HCT116 (cell line): ENCODE data around the gene ELN. TPM values are rescaled to one million over a fixed set of nuclear protein-coding genes. Genes with fewer than 3 reads are reported as not detected.

Source experiments
- ATAC-seq: fragments of 200-7000 bp; cut with Tn5 transposase; 2 replicates; pipeline ENCODE4 v1.9.1; 2020; ENCODE audit warnings: mild to moderate bottlenecking, moderate library complexity
- BruUV-seq: library from RNA; stranded (reverse); fragments of 400-500 nt; replicated peaks from 2 replicates; lab custom pipeline; 2021; lab: Mats Ljungman, UMichigan
- CTCF ChIA-PET: fragments of 300-600 bp; sonication (Branson Sonifier 250); formaldehyde crosslinking; loops from one replicate; lab custom pipeline; 2021; ENCODE audit warnings: antibody characterized with exemption; lab: Charles Lee
- POLR2A ChIA-PET: fragments of 300-600, 350-600 bp; sonication (Branson Sonifier 250); formaldehyde crosslinking; loops from one replicate; lab custom pipeline; 2021; ENCODE audit warnings: antibody characterized with exemption; lab: Charles Lee
- RAD21 ChIA-PET, 2 experiments: fragments of 300-600 bp; sonication (Branson Sonifier 250); formaldehyde crosslinking; loops; one replicate each; lab custom pipeline; 2023; ENCODE audit warnings: low total read pairs in 2 of 2; ENCODE audit not compliant: uncharacterized antibody in 2 of 2, unreplicated experiment in 2 of 2, low non-redundant PET in 1 of 2; lab: Charles Lee
- DNase-seq: peaks from one replicate; pipeline ENCODE4 v3.0.0-alpha.2; 2010; ENCODE audit warnings: low read depth, low spot score
- H2AFZ ChIP-seq: fragments of 200-600 bp; shearing (Covaris generic), sonication (generic); 2 replicates; pipeline ENCODE4 v1.6.1; 2017; ENCODE audit warnings: low read depth, mixed run types, mixed read lengths, antibody characterized with exemption, low read length; ENCODE audit not compliant: poor library complexity, severe bottlenecking
- H3K27ac ChIP-seq: 2 replicates; pipeline ENCODE4 v1.5.1; 2012; ENCODE audit warnings: low read depth, low read length
- H3K27me3 ChIP-seq: fragments of 200-600 bp; sonication (generic); 2 replicates; pipeline ENCODE4 v1.6.1; 2016; ENCODE audit warnings: mixed run types, low read length, mixed read lengths; ENCODE audit not compliant: insufficient read depth
- H3K36me3 ChIP-seq, 2 experiments: fragments of 200-500 bp in 1 of 2; fragments of 200-600 bp in 1 of 2; sonication (Bioruptor generic) in 1 of 2; sonication (generic) in 1 of 2; 2 replicates each; pipeline versions ENCODE4 v1.5.1 to v1.6.1; 2014 to 2016; ENCODE audit warnings: low read length in 2 of 2, inconsistent platforms in 1 of 2, mixed read lengths in 1 of 2, mixed run types in 1 of 2; ENCODE audit not compliant: insufficient read depth in 2 of 2, control insufficient read depth in 1 of 2
- H3K4me1 ChIP-seq, 2 experiments: fragments of 200-600 bp in 1 of 2; sonication (generic) in 1 of 2; 2 replicates each; pipeline versions ENCODE4 v1.5.1 to v1.6.1; 2012 to 2017; ENCODE audit warnings: low read length in 2 of 2, inconsistent platforms in 1 of 2, mild to moderate bottlenecking in 1 of 2, mixed read lengths in 1 of 2, mixed run types in 1 of 2, moderate library complexity in 1 of 2; ENCODE audit not compliant: insufficient read depth in 2 of 2, control insufficient read depth in 1 of 2
- H3K4me2 ChIP-seq: fragments of 200-600 bp; sonication (generic); 2 replicates; pipeline ENCODE4 v1.6.1; 2017; ENCODE audit warnings: mixed run types, low read length, mixed read lengths
- H3K4me3 ChIP-seq, 2 experiments: fragments of 200-600 bp in 1 of 2; sonication (generic) in 1 of 2; replicated peaks in 1 of 2; 2 replicates each; pipeline ENCODE4 v1.5.1; 2011 to 2016; ENCODE audit warnings: low read length in 2 of 2, control low read depth in 1 of 2, low read depth in 1 of 2, mild to moderate bottlenecking in 1 of 2, mixed read lengths in 1 of 2, mixed run types in 1 of 2
- H3K79me2 ChIP-seq: fragments of 200-600 bp; sonication (generic); 2 replicates; pipeline ENCODE4 v1.6.1; 2017; ENCODE audit warnings: mild to moderate bottlenecking, mixed run types, low read length, moderate library complexity, mixed read lengths; ENCODE audit not compliant: insufficient read depth
- H3K9ac ChIP-seq: fragments of 200-600 bp; sonication (generic); 2 replicates; pipeline ENCODE4 v1.6.1; 2016; ENCODE audit warnings: low read length, mixed read lengths
- H3K9me2 ChIP-seq: fragments of 200-600 bp; sonication (generic), shearing (Covaris generic); 2 replicates; pipeline ENCODE4 v1.6.1; 2017; ENCODE audit warnings: mixed run types, mild to moderate bottlenecking, moderate library complexity; ENCODE audit not compliant: insufficient read depth
- H3K9me3 ChIP-seq, 2 experiments: fragments of 200-500 bp in 1 of 2; fragments of 200-600 bp in 1 of 2; sonication (Bioruptor generic) in 1 of 2; sonication (generic) in 1 of 2; 2 replicates each; pipeline ENCODE4 v1.6.1; 2014 to 2017; ENCODE audit warnings: low read length in 2 of 2, mixed read lengths in 2 of 2, inconsistent platforms in 1 of 2, low read depth in 1 of 2, mild to moderate bottlenecking in 1 of 2, mixed run types in 1 of 2, moderate library complexity in 1 of 2; ENCODE audit not compliant: control insufficient read depth in 1 of 2, insufficient read depth in 1 of 2
- H4K20me1 ChIP-seq: fragments of 200-600 bp; sonication (generic), shearing (Covaris generic); 2 replicates; pipeline ENCODE4 v1.6.1; 2017; ENCODE audit warnings: mixed run types, mild to moderate bottlenecking, moderate library complexity; ENCODE audit not compliant: insufficient read depth
- ATF3 ChIP-seq: IDR thresholded peaks from 2 replicates; pipeline ENCODE4 v1.6.1; 2012
- CTCF ChIP-seq, 3 experiments: fragments of 200-600 bp in 1 of 3; sonication (generic) in 1 of 3; IDR thresholded peaks in 2 of 3; conservative IDR thresholded peaks in 1 of 3; 2 replicates each; pipeline ENCODE4 v1.5.1; 2012 to 2017; ENCODE audit warnings: low read depth in 2 of 3, low read length in 2 of 3, antibody characterized with exemption in 1 of 3, borderline replicate concordance in 1 of 3, control low read depth in 1 of 3, mild to moderate bottlenecking in 1 of 3, mixed read lengths in 1 of 3, mixed run types in 1 of 3, moderate library complexity in 1 of 3; ENCODE audit not compliant: insufficient read depth in 1 of 3
- EGR1 ChIP-seq: IDR thresholded peaks from 2 replicates; pipeline ENCODE4 v1.6.1; 2012; ENCODE audit warnings: low read depth
- ELF1 ChIP-seq: IDR thresholded peaks from 2 replicates; pipeline ENCODE4 v1.6.1; 2012; ENCODE audit warnings: low read depth, borderline replicate concordance
- FOSL1 ChIP-seq: IDR thresholded peaks from 2 replicates; pipeline ENCODE4 v1.6.1; 2012; ENCODE audit warnings: low read depth
- POLR2A ChIP-seq: IDR thresholded peaks from 2 replicates; pipeline ENCODE4 v1.7.0; 2011; ENCODE audit warnings: borderline replicate concordance; ENCODE audit not compliant: insufficient read depth, insufficient read length; ENCODE audit errors: extremely low read depth
- SIN3A ChIP-seq: IDR thresholded peaks from 2 replicates; pipeline ENCODE4 v1.6.1; 2012; ENCODE audit warnings: low read depth
- SRF ChIP-seq: IDR thresholded peaks from 2 replicates; pipeline ENCODE4 v1.6.1; 2012; ENCODE audit warnings: low read depth
- TCF7L2 ChIP-seq: IDR thresholded peaks from 2 replicates; pipeline ENCODE4 v1.7.0; 2011; ENCODE audit warnings: borderline replicate concordance, inconsistent platforms; ENCODE audit not compliant: insufficient read depth, insufficient read length; ENCODE audit errors: extremely low read depth
- YY1 ChIP-seq: IDR thresholded peaks from 2 replicates; pipeline ENCODE4 v1.6.1; 2011; ENCODE audit warnings: low read length, low read depth, moderate library complexity, mild to moderate bottlenecking; ENCODE audit not compliant: insufficient replicate concordance; ENCODE audit errors: extremely low read depth
- ZBTB33 ChIP-seq: IDR thresholded peaks from 2 replicates; pipeline ENCODE4 v1.6.1; 2011; ENCODE audit warnings: mild to moderate bottlenecking, low read length, moderate library complexity; ENCODE audit not compliant: insufficient replicate concordance; ENCODE audit errors: extremely low read depth
- intact Hi-C: fragments of 100-400 bp; cut with micrococcal nuclease; formaldehyde crosslinking; loops from 2 replicates; pipeline ENCODE4 v1.10.0; 2022
- total RNA-seq: library from RNA; stranded (reverse); gene quantifications from one replicate; pipeline ENCODE4 v1.2.1, GENCODE V29; 2021; ENCODE audit not compliant: unreplicated experiment

The ELN gene
- total RNA-seq, 1 experiment from 2014 or later = 0.17 TPM

- TF ChIP-seq CTCF (IDR thresholded peaks at IDR 0.05 in 2 of 3, conservative IDR thresholded peaks at IDR 0.05 in 1 of 3; ENCODE audit: borderline replicate concordance in 1 of 3, insufficient read depth in 1 of 3, low read depth in 2 of 3, low read length in 2 of 3) (no peak), SIN3A (no peak), ATF3 (no peak), FOSL1 (no peak), SRF (no peak)
Observed at GRCh38 chr7:74012842-74013249, 15.1 kb upstream of the ELN start (continued).

- Histone ChIP-seq H3K9me3 (no peaks in the 10 kb centered on the region), H3K4me2 (no peak overlapping the region), H3K27me3 (no peaks in the 10 kb centered on the region), H3K4me3 (no peak overlapping the region), H3K36me3 (no peaks in the 10 kb centered on the region), H2AFZ (no peak overlapping the region), H3K79me2 (no peaks in the 10 kb centered on the region), H3K4me1 (peaks cover 0 to 8% of the 10 kb centered on the region in 2 experiments; a peak in 2 of 4 replicates), H3K27ac (no peak overlapping the region), H3K9me2 (no peaks in the 10 kb centered on the region), H4K20me1 (no peaks in the 10 kb centered on the region), H3K9ac (no peak overlapping the region)
- CTCF ChIA-PET = interaction anchor here (3.1 kb wide), 1 partner anchor 13 kb away, joined by 15 read pairs; no protein-coding TSS in a partner anchor
- POLR2A ChIA-PET = no interaction called here
- RAD21 ChIA-PET = no interaction called here
- BruUV-seq = no TSS peak
- no peak for ATAC-seq
- intact Hi-C loops = no loop called here
- DNase-seq = no peak
- no peak for TF ChIP-seq EGR1
- no peak for TF ChIP-seq ELF1
- TF ChIP-seq ATF3 = no peak
- TF ChIP-seq POLR2A = no peak
- TF ChIP-seq SIN3A = no peak
- no peak for TF ChIP-seq CTCF (IDR thresholded peaks at IDR 0.05 in 2 of 3, conservative IDR thresholded peaks at IDR 0.05 in 1 of 3; ENCODE audit: borderline replicate concordance in 1 of 3, insufficient read depth in 1 of 3, low read depth in 2 of 3, low read length in 2 of 3)
- TF ChIP-seq TCF7L2 = no peak
- no peak for TF ChIP-seq YY1
- no peak for TF ChIP-seq ZBTB33
Observed at GRCh38 chr7:74013539-74014272, 14.3 kb upstream of the ELN start.
